DMS 273 treated with DMSO at 0.1 percent for 48 hours (cell line): ENCODE results near the gene FRMPD1.
A peak's percentile ranks its signal among the peaks of the same experiment; 100 is the strongest.
"Not testable (repeated sequence)": the region's sequence is repeated elsewhere in the genome, so short reads cannot be mapped to it uniquely, and the experiment has no call there.

ENCODE experiments used
- DNase-seq: peaks from one replicate; lab custom pipeline; 2025; lab: John Stamatoyannopoulos, UW

Gene FRMPD1

GRCh38 chr9:37732952-37733351, 82.2 kb downstream of the FRMPD1 start:
- no peak for DNase-seq

DNA sequence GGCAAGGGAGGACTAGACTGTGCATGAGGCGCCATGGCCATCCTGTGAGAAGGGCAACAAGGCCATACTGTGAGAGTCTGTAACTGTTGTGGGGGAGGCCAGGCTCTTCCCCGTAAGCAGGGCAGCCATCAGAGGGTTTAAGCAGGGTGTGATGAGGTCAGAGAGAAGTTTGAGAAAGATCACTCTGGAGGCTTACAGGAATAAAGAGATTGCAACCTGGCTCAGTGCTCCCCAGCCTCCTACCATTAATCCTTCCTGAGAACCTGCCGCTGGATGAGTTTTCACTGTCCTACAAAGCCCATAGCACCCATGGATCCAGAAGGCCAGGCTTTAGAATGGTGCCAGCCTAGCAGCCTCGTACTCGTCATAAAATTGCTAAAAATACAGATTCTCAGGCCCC, 88.5 kb downstream of the FRMPD1 start:
- no peak for DNase-seq

DNA sequence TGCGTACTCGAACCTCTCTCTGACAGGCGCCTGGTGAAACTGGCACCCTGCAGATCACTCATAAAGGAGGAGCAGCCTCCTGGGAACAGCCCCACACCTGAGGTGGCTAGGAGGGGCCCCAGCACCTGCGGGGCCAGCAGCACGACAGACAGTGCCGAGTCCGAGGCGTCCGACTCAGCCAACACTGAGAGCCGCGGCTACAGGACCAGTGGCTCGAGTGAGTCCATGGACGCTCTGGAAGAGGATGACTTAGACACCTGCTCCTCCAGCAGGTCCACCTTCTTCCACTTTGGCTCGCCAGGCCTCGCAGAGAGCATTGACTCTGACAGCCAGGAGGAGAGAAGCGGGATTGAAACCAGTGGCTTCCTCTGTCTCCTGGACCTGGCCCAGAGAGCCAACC, 89.4 kb downstream of the FRMPD1 start:
- no peak for DNase-seq

DNA sequence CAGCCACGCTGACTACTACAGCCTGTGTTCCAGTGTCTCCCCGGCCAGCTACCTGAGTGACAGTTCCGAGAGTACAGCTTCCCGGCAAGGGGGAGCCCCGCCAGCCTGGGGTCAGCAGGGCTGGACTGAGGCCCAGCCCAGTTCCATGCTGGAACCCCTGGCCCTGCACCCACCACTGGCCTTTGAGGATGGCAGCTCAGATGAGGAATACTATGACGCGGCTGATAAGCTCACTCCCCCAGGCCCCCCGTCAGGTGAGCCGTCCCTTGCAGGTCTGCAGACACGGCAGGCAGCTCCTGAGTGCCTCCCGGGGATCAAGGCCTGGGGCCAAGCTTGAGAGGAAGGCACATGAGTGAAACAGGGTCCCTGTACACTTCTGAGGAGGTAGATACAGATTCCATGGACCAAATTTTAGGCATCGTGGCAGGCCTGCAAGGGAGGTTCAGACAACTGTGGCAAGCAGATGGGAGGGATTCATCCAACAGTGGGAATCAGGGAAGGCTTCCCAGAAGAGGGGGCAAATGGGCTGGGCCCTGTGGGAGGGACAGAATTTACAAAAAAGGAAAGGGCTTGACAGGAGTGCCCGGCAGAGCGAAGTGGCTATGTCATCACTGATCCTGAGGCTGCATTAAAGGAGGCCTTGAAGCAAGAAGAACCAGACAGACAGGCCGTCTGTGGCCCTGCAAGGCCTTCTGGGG, 90.0 kb downstream of the FRMPD1 start:
- DNase-seq, result no peak

DNA sequence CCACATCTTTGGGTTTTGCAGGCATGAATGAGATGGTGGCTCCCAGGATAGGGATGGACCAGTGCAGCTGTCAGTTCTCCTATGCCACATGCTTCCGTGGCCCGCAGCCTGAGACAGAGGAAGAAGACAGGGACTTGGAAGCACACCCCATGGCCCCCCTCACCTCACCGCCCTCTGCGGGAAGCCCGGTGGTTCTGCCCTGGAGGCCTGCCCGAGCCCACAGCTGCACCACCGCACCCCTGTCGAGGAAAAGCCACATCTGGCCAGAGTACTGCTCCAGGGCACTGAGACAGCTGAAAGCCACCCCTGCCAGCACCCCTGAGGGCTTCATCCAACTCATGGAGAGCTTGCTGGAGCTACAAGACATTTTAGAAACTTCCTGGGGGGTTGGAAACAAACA, 95.2 kb downstream of the FRMPD1 start:
- no peak for DNase-seq

- DNase-seq, result no peak
These were observed 95.9 kb downstream of the FRMPD1 start for GRCh38 chr9:37746448-37747270.

DNA sequence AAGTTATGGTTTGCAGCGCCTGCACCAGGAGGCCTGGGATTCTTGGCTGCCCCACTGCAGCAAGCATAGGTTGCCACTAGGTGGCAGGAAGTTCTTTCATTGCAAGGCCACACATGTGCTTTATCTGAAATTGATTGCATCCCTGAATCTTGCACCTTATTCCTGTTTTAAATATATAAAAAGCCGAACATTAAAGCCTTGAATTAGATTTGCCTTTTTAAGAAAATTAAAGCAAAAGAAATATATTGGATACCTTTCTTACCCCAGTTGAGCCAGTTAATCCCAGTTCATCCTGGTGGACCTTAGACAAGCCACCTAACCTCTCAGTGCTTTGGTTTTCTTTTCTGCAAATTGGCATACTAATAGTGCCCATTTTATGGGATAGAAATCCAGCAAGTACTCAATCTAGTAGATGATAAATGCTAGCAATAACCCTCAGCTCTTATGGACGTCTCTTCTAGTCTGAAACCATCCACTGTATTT, 96.6 kb downstream of the FRMPD1 start:
- DNase-seq, result peak; percentile 62

GRCh38 chr9:37749129-37749528, 98.4 kb downstream of the FRMPD1 start:
- no peak for DNase-seq

GRCh38 chr9:37751186-37751585, 100.4 kb downstream of the FRMPD1 start:
- DNase-seq, result no peak

DNA sequence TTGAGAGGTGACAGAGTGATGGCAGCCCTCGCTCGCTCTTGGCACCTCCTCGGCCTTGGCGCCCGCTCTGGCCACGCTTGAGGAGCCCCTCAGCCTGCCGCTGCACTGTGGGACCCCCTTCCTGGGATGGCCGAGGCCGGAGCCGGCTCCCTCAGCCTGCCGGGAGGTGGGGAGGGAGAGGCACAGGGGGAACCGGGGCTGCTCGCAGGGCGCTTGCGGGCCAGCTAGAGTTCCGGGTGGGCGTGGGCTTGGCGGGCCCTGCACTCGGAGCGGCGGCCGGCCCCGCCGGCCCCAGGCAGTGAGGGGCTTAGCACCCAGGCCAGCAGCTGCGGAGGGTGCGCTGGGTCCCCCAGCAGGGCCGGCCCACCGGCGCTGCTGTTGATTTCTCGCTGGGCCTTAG, 101.0 kb downstream of the FRMPD1 start:
- not testable (repeated sequence) for DNase-seq

DNA sequence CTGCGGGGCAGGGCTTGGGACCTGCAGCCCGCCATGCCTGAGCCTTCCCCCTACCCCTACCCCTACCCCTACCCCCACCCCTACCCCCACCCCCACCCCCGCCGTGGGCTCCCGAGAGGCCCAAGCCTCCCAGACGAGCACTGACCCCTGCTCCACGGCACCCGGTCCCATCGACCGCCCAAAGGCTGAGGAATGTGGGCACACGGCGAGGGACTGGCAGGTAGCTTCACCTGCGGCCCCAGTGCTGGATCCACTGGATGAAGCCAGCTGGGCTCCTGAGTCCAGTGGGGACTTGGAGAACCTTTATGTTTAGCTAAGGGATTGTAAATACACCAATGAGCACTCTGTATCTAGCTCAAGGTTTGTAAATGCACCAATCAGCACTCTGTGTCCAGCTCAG, 101.4 kb downstream of the FRMPD1 start:
- DNase-seq, result not testable (repeated sequence)

DNA sequence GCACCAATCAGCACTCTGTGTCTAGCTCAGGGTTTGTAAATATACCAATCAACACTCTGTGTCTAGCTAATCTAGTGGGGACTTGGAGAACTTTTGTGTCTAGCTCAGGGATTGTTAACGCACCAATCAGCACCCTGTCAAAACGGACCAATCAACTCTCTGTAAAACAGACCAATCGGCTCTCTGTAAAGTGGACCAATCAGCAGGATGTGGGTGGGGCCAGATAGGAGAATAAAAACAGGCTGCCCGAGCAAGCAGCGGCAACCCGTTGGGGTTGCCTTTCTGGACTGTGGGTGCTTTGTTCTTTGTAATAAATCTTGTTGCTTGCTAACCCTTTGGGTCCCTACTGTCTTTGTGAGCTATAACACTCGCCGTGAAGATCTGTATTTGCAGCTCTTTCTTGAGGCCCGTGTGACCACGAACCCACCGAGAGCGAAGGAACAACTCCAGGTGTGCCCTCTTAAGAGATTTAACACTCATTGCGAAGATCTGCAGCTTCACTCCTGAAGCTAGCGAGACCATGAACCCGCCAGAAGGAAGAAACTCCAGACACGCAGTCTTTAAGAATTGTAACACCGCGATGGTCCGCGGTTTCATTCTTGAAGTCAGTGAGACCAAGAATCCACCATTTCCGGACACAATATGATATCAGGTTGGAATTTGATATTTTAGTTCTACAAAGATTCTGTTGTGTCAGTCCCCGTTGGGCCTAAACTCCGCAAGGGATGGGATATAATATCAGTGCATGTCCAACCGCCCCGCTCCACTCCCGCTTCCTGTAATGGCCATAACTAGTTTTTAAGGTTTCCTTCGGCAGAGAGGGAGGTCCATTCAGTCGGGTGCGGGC, 102.1 kb downstream of the FRMPD1 start:
- no peak for DNase-seq

DNA sequence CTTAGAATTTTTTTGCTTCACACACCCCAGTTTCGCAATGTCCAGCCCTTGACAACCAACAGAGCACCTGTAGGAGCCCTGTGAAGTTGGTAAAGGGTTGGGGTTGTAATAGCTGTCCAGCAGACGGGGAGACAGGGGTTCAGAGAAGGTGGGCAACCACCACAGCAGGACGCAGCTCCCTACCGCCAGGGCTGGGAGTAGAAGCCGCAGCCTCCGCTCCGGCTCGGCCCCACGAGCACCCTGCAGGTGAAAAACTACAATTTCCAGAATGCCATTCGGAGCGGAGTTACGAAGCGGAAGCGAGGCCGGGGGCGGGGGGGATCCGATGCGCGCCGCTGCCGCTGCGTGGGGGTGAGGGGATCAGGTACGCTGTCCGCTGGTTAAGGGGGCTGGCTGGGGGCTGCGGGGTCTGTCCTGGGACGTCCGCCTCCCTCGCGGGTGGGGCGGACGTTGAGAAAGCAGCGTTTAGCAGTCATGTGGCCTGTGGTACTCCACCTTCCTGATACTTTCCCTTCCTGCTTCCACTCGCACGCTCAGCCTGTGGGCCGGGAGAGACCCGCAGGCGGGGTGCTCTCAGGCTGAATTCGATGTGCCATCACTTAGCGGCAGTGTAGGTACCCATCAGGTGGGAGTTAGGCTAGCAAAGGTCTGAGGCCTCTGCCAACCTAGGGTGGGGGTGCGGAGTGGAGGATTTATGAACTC, 102.9 kb downstream of the FRMPD1 start, which contains the start of gene TRMT10B:
Gene TRMT10B, plus strand, starts transcription at position 317 of the 702 bp plus-strand sequence. CDS start 8,127 bp downstream, outside the sequence.
- peak; percentile 24 for DNase-seq

- DNase-seq, result no peak
These were observed 108.0 kb downstream of the FRMPD1 start for GRCh38 chr9:37758747-37759146.

DNA sequence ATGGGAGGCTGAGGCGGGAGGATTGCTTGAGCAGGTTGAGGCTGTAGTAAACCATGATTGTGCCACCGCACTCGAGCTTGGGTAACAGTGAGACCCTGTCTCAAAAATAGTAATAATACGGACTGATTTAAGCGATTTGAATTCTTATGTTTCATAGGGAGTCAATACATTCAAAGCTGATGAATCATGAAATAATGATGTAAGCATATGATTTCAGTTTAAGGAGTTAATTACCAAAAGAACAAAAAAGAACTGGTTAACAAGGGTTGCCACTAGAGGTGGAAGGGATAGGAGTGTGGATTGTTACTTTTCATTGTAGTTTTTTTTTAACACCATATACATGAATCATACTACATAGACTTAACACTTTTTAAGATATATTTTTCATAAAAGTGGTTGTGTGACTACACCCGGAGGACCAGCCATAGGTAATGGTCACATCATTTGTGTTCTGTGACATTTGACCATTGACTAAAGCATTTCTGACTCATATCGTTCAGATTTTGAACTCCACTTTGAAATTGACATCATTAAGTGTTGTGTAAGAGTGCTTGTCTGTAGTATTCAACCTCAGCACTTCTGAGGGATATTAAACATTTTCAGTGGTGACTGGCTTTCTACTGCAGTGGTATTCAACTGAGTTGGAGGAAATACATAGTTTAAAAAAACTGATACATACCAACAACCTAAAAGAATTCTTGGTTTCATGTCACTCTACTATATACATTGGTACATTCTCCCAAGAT, 109.8 kb downstream of the FRMPD1 start:
- no peak for DNase-seq

DNA sequence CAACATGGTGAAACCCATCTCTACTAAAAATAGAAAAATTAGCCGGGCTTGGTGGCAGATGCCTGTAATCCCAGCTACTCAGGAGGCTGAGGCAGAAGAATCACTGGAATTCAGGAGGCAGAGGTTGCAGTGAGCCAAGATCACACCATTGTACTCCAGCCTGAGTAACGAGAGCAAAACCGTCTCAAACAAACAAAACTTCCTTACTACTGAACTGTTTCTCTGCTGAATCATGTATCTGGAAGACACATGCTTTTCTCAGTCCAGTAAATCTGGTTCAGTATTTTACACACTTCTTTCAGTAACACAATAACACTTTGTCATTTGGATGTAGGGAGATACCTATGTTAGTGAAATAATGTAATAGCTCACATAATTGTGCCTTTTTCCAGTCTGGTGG, 110.8 kb downstream of the FRMPD1 start:
- no peak for DNase-seq

GRCh38 chr9:37765263-37765662, 114.5 kb downstream of the FRMPD1 start:
- not testable (repeated sequence) for DNase-seq

- no peak for DNase-seq
These were observed 118.6 kb downstream of the FRMPD1 start for GRCh38 chr9:37769306-37769705.

GRCh38 chr9:37769995-37770394, 119.2 kb downstream of the FRMPD1 start:
- no peak for DNase-seq

- no peak for DNase-seq
These were observed 124.6 kb downstream of the FRMPD1 start for GRCh38 chr9:37775216-37775919.
